HG02981 (cell line): ENCODE results near the gene TJP2.
A peak's percentile ranks its signal among the peaks of the same experiment; 100 is the strongest.
"Not testable (repeated sequence)": the region's sequence is repeated elsewhere in the genome, so short reads cannot be mapped to it uniquely, and the experiment has no call there.

Source experiments
- ATAC-seq: cut with Tn5 transposase; IDR thresholded peaks from one replicate; pipeline ENCODE4 v1.9.1; 2021; ENCODE audit warnings: mild to moderate bottlenecking, moderate library complexity; ENCODE audit not compliant: unreplicated experiment

The TJP2 gene

DNA sequence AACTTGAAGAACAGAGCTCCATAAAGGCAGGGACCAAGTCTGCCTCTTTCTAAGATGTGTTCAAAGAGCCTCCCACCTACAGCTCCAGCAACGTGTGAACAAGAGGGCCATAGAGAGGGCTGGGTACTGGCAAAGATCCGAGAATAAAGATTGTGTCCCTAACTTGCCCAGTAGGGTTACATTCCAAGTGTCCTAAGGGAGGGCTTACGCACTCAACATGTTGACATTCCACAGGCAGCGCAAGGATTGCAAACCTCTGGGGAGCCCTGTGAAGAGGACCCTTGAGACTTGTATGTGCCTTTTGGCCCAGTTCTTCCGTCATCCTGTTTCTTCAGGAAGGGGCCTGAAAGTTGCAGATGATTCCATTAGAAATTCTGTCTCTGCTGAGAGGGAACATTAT is 102.7 kb downstream of the TJP2 start:
- ATAC-seq = no peak

DNA sequence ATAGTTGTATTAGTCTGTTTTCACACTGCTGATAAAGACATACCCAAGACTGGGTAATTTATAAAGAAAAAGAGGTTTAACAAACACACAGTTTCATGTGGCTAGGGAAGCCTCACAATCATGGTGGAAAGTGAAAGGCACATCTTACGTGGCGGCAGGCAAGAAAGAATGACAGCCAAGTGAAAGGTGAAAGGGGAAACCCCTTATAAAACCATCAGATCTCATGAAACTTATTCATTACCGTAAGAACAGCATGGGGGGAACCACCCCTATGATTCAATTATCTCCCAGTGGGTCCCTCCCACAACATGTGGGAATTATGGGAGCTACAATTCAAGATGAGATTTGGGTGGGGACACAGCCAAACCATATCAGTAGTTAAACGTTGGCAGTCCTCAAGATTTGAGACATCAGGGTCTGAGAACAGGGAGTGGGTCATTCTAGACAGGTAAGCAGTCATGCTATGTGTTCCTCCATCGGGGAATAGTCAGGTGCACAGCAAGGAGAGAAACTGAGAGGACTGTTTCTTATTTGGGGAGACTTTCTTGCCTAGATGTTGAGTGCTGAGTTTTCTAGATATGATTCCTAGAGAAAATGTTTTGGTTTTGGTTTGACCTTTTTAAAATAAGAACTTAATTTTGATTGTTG is 105.1 kb downstream of the TJP2 start:
- ATAC-seq = peak; percentile 72

DNA sequence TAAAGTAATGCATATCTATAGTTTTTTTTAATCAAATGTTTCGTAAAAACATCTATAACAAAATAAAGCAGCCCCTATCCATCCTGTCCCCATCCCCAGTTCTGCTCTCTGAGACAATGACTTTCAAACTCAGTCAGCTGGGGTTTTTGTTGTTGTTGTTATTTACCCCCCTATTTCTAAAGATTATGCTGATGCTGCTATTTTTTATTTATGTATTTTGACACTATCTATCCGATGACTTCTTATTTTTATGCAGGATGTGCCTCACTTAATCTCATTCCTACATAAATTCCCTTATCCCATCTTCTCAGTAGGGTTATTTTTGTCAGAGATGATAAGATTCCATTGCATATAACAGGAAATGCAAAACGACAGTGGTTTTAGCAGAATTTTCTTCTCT is 105.7 kb downstream of the TJP2 start:
- ATAC-seq = no peak

DNA sequence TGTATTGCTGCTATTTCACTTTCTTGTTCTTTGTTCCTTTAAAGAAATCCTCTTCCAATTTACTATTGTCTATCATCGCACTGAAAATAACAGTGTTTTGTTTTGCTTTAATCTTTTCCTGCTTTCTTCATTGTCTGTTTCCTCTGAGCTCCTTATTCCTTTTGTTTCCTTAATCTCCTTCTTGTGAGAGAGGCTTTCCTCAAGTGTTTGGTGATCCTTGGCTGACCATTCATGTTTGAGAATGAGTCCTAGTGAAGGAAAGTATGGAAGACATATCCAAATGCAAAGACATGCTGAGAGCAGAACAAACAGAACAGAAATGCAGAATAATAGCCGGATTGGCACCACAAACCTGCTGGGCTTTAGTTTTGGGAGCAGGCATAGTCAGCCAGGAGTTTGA is 108.9 kb downstream of the TJP2 start:
- no peak for ATAC-seq

DNA sequence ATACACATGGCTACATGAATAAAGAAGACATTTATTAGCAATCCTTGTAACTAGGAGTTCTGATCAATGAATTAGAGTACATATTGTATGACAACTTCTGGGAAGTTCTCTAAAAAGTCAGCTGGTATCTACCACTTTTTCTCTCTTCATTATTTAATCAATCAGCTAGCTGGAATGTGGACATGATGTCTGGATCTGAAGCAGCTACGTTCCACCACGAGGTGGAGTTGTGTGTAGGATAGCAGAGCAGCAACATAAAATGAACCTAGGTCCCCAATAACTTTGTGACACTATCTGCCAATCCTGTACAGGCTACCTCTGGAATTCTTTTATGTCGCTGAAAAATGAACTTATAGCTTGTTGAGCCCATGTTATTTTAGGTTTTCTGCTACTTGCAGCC is 118.0 kb downstream of the TJP2 start:
- no peak for ATAC-seq

DNA sequence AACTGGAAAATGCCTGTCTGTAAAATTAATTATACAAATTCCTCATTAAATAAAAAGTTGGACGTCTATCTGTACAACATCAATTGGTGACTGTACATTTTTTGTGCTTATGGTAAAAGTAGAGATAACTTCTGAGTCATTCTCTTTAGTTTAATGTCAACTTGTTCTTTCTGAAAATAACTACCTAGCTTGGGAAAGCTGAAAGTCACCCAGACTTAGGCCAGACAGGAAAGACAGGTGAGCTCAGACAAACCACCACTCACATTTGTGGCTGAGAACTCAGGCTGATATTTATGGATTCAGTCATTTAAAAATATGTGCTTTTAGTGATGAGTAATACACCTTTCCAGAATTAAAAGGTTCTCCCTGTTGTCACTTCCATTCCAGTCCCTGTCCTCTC is 119.1 kb downstream of the TJP2 start:
- no peak for ATAC-seq

DNA sequence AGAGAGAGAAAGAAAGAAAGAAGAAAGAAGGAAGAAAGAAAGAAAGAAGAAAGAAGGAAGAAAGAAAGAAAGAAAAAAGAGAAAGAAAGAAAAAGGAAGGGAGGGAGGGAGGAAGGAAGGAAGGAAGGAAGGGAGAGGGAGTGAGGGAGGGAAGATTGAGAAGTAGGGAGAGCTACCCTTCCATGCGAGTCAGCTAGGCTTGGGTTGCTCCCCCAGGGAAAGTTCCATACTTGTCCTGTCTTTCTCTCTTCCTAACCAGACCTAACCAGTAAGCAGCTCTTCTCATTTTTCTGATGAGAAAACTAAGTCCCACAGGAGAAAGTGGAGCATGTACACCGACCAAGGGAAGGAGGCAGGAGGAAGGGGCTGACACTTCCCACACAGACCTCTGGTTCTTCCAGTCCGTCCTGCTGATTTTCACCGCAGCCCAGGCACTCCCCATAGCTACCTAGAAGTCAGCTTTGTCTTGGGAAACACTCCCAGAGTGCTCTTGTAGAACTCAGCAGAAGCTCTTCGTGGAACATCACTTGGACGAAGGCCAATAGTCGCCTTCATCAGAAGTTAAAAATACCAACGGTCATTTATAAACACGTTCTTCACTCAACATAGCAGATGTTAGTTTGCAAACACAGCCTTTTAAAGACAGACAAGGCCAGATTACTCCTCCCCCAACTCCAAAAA is 121.9 kb downstream of the TJP2 start:
- ATAC-seq = no peak

DNA sequence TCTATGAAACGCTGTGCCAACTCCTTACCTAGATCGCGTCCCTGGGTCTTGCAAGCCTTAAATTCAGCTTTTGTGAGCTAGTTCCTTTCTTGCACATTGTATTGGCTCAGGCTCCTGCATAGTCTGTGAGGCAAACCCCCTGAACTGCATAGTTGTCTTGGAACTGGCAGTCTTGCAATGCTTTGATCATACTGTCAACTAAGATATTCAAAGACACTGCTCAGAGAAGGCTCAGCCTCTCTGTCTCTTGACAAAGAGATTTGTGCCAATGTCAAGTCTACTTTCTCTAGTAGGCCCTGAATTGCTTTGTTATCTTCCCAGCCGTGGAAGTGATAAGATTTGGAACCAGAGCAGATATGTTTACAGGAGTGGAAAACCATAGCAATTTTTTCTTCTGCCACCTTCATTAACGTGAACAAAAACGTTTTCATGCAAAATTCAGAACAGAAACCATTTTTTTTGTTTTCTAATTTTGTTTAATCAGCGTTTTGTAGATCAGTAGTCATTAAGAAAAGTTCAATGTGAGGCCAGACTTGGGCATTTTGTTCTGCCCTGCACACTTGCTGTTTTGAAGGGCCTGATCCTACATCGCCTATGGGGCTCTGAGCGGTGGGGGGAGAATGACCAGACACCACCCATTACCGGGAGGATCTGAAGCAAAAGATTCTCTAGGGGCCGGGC is 123.4 kb downstream of the TJP2 start:
- no peak for ATAC-seq

DNA sequence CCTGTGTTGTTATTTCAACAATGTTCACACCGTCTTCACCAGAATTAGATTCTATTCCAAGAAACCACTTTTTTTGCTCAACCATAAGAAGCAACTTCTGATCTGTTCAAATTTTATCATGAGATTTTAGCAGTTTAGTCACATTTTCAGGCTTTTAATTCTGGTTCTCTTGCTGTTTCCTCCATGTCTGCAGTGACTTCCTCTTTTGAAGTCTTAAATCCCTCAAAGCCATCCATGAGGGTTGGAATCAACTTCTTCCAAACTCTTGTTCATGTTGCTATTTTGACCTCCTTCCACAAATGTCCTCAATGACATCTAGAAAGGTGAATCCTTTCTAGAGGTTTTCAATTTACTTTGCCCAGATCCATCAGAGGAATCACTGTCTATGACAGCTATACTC is 125.2 kb downstream of the TJP2 start:
- ATAC-seq = no peak

DNA sequence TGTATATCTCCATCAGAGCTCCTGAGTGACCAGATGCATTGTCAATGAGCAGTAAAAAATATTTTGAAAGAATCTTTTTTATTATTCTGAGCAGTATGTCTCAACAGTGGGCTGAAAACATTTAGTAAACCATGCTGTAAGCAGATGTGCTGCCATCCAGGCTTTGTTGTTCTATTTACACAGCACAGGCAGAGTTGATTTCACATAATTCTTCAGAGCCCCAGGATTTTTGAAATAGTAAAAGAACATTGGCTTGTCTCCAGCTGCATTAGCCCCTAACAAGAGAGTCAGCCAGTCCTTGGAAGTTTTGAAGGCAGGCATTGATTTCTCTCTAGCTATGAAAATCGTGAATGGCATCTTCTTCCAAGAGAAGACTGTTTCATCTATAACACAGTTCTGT is 125.7 kb downstream of the TJP2 start:
- no peak for ATAC-seq

DNA sequence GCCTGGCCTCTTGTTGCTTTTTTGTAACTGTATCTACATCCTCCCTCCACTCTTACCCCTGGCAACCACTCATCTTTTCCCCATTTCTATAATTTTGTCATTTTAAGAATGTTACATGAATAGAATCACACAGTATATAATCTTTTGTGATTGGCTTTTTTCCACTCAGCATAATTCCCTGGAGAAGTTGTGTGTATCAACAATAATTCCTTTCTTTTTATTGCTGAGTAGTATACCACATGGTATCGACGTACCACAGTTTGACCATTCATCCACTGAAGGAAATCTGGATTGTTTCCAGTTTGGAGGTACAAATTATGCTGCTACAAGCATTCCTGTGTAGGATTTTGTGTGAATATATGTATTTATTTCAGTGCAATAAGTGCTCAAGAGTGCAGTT is 129.3 kb downstream of the TJP2 start:
- ATAC-seq = no peak

DNA sequence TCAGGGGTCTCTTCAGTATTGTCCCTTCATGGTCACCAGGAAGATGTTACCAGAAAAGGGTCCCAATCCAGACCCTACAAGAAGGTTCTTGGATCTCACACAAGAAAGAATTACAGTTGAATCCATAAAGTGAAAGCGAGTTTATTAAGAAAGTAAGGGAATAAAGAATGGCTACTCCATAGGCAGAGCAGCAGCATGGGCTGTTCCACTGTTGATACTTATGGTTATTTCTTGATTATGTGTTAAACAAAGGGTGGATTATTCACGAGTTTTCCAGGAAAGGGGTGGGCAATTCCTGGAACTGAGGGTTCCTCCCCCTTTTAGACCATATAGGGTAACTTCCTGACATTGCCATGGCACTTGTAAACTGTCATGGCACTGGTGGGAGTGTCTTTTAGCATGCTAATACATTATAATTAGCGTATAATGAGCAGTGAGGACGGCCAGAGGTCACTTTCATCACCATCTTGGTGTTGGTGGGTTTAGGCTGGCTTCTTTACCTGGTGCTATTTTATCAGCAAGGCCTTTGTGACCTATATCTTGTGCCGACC is 132.9 kb downstream of the TJP2 start:
- not testable (repeated sequence) for ATAC-seq

DNA sequence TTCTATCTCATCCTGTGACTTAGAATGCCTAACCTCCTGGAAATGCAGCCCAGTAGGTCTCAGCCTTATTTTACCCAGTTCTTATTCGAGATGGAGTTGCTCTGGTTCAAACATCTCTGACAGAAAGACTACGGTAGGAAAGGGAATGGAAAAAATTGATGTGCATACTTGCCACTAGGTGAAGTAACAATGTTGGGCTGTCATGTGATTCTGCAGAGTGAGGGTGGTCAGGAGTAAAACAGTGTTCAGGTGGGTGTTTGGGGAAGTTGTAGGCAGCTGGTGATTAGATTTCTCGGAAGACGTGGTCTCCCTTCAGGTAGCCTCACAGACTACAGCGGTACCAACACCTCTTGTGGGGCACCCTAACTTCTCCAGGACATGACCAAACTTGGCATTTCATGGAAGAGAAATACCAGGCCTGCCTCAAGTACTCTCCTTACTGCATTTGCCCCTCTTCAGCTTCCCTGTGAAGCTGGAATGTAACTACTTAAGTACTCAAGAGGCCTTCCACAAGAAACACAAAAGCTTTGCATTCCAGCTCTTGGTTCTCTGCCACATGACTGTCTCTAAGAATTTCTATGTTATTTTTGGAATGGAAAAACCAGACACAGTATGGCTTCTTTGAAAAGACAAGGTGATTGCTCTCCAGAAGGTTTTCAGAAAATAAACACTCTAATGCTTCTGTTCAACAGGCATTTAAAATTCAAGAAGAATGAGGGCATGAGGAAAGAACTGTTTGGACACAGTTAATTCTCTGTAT is 133.5 kb downstream of the TJP2 start:
- ATAC-seq = no peak

DNA sequence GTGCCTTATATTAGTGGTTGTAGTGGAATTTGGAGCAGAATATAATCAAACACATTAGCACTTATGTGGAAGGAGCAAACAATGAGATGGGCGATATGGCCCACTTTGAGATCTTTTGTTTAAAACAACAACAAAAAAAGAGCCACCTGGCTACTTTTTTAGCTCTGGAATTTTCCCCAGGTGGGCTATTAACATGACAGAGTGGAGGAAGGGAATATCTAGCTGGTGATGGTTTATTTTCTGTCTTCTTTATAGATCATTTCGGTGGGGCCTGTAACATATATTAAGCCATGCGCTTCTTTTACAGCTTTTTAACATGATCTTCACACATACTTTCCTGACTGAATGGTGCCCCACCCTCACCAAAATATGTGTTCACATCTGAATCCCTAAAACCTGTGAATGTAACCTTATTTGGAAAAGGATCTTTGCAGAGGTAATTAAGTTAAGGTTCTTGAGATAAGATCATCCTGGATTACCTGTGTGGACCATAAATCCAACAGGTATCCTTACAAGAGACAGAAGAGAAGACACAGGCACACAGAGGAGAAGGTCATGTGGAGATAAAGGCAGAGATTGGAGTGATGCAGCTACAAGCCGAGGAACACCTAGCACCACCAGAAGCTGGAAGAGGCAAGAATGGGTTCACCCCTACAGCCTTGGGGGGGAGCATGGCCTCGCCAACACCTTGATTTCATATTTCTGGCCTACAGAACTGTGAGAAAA is 134.3 kb downstream of the TJP2 start:
- no peak for ATAC-seq

DNA sequence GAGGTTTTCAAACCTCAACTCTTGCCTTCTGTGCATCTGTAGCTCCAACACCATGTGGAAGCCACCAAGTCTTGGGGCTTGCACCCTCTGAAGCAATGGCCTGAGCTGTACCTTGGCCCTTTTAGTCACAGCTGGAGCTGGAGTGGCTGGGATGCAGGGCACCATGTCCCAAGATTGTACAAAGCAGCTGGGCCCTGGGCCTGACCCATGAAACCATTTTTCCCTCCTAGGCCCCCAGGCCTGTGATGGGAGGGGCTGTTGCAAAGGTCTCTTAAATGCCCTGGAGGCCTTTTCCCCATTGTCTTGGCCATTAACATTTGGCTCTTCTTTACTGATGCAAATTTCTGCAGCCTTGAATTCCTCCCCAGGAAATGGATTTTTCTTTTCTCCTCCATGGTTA is 139.1 kb downstream of the TJP2 start:
- no peak for ATAC-seq

DNA sequence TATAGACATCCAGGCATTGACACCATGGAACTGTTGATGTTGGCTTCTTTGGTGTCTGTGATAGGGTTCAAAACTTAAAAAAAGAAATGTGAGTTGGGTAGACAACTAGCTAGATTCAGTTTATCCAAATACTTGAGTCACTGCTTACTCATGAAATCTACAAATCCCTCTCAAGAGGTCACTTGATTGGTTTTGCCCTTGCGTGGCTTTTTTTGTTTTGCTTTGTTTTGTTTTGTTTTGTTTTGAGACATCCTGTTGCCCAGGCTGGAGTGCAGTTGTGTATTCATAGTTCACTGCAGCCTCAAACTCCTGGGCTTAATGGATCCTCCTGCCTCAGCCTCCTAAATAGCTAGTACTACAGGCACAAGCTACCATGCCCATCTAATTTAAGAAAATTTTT is 140.5 kb downstream of the TJP2 start:
- ATAC-seq = no peak

DNA sequence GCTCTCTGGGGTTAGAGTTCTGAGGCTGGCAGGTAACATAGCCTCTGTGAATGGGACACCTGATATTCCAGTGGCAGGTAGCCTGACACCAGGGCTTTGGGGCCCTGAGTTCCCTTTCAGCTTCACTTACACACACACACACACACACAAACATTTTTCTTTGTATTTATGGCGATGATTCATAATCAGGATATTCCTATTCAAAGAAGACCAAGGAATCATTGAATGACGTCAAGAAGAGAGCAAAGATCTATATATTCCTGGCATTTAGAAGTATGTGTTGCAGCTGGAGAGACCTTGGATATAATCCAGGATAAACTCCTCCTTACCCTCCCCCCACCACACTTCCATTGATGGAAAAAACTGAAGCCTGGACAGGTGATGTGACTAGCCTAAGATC is 143.0 kb downstream of the TJP2 start:
- no peak for ATAC-seq

DNA sequence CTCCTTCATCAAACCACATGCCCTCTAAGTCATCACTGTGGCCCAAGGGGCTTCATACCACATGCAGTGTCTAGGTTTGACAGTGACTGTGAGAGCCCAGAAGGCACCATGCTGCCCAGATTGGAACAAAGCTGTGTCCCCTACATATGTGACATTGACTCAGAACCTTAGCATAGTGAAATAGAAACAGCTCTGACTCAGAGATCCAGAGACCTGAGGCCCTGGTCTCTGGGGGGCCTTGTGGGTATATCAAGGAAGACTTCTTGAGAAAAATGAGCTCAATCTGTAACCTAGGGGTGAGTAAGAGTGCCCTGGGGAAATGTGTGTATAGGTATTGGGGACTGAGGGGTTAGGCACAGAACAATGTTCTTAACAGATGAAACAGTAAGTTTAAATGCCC is 143.8 kb downstream of the TJP2 start:
- peak; percentile 89 for ATAC-seq

DNA sequence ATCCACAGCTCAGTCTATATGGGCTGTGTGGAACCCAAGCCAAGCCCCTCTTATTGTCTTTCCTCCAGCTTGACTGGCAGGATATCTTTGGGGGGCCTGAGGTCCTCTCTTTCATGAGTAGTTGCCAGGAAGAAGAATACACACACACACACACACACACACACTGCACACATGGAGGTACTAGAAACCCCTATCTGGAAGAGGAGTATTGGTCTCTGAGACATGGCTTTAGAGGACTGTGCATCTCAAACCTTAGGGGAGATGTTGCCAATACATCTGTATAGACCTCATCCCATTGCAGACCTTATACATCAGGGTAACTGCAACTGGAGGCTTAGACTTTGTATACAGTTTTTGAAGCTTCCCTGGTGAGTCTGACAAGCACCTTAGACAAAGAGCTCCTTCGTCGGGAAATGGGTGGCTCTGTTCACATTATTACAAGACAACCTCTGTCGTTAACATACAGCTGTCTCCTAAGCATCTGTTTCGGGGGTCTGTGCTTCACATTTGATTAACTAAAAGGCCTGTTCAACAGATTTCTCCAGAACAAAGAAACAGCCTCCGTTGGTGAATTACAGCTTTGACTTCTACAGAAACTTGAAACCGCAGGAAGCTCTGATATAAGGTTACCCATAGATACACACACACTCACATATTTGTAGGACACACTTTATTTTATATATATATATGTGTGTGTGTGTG is 145.4 kb downstream of the TJP2 start:
- no peak for ATAC-seq

DNA sequence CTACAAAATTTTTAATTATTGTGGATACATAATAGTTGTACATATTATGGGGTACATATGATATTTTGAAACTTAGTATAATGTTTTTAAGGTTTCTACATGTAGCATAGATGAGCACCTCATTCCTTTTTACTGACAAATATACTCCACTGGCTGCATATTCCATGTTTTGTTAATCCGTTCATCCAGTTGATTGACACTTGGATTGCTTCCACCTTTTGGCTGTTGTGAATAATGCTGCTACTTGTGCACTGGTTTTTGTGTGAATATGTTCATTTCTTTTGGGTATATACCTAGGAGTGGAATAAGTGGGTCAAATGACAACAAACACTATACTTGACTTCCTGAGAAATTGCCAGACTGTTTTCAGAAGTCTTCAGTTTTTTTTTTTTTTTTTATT is 148.2 kb downstream of the TJP2 start:
- no peak for ATAC-seq
